ENCODE results near the gene NR6A1. TPM values are rescaled to one million over a fixed set of nuclear protein-coding genes. Genes with fewer than 3 reads are reported as not detected.

Gene NR6A1
- total and polyA plus RNA-seq, 2 of the 8 experiments (the other 6 are each of a cell fraction or from before 2014, with no cell fraction given), result 93.2 to 237 TPM

DNA sequence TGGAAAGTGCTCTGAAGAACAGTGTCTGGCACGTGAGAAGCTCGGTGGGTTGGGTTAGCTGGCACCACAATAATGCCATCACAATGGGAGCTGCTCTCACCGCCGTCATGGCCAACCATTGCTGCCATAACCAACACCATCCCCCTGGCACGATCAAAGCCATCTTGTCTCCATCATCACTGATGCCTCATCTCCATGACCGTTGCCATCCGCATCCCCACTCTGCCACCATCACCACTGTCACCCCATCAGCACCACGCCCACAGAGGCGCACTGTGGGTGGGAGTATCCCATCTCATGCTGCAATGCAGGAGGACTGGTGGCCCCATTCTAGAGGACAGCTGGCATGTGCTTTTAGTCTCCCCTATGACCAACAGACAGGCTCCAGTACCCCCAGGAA, 287.6 kb downstream of the NR6A1 start:
- no peak overlapping the region; a peak in 1 of 4 replicates for H3K4me2 ChIP-seq (ENCODE audit: insufficient read depth in 1 of 2, low read depth in 2 of 2, low read length in 2 of 2)
- FAIRE-seq (no peak), DNase-seq (ENCODE audit: low read depth in 1 of 2, low spot score in 2 of 2) (no peak)
- no peaks in the 10 kb centered on the region for H3K79me1 ChIP-seq (ENCODE audit: low read depth, low read length)
- no peak overlapping the region for H3K9ac ChIP-seq (replicated peaks in 1 of 4; ENCODE audit: extremely low read depth in 1 of 4, low read depth in 3 of 4, low read length in 3 of 4)
- no peak overlapping the region for H3K4ac ChIP-seq (replicated peaks; ENCODE audit: insufficient read length, low read depth, low read length)
- H3K56ac ChIP-seq (replicated peaks; ENCODE audit: insufficient read length, low read depth, low read length), result no peak overlapping the region
- no peak overlapping the region for H3K4me3 ChIP-seq (ENCODE audit: extremely low read depth in 1 of 4, insufficient read depth in 2 of 4, low read depth in 3 of 4, low read length in 4 of 4)
- no peak overlapping the region for H2BK120ac ChIP-seq (replicated peaks; ENCODE audit: low read depth, low read length)
- H3K27me3 ChIP-seq (replicated peaks in 1 of 4; ENCODE audit: control insufficient read depth in 3 of 4, extremely low read depth in 1 of 4, insufficient read depth in 3 of 4, low read length in 3 of 4), result peaks cover 8 to 34% (median 26%) of the 10 kb centered on the region in 4 experiments
- ChIA-PET CTCF (ENCODE audit: partially characterized antibody) (interaction anchor here (2.6 kb wide), 1 partner anchor 22 kb away, joined by 9 read pairs; no protein-coding TSS in a partner anchor), POLR2A (ENCODE audit: partially characterized antibody) (interaction anchor here (2.2 kb wide), 1 partner anchor 22 kb away, joined by 6 read pairs; no protein-coding TSS in a partner anchor)
- H3K4me1 ChIP-seq (replicated peaks in 1 of 4; ENCODE audit: control insufficient read depth in 3 of 4, insufficient read depth in 4 of 4, low read length in 3 of 4), result peaks cover 8 to 38% (median 20%) of the 10 kb centered on the region in 4 experiments
- H2AK5ac ChIP-seq (ENCODE audit: low read depth, low read length), result no peak overlapping the region
- WGBS, 2 experiments (ENCODE audit: extremely low coverage in 1 of 2, insufficient coverage in 1 of 2, insufficient read length in 1 of 2, insufficient replicate concordance in 2 of 2, low coverage in 1 of 2, low lambda C conversion rate in 2 of 2, missing lambda C conversion rate in 1 of 2), result 91% methylated on average over 9 of the region's 9 CpGs; no CpG with 5 or more reads in 1 of the 2 experiments
- no peak overlapping the region for H2BK20ac ChIP-seq (ENCODE audit: low read length)
- no peak overlapping the region for H4K5ac ChIP-seq (ENCODE audit: insufficient read length, low read depth, low read length)
- H3K18ac ChIP-seq (ENCODE audit: extremely low read depth, low read length), result no peak overlapping the region
- H3K27ac ChIP-seq (ENCODE audit: low read depth, low read length), result no peak overlapping the region
- H3K36me3 ChIP-seq (ENCODE audit: control insufficient read depth in 2 of 4, insufficient read depth in 4 of 4, low read length in 3 of 4), result no peaks in the 10 kb centered on the region
- no peaks in the 10 kb centered on the region for H3K79me2 ChIP-seq (ENCODE audit: control insufficient read depth in 1 of 2, insufficient read depth in 2 of 2, low read length in 2 of 2)
- H2BK12ac ChIP-seq (ENCODE audit: low read depth, low read length), result no peak overlapping the region
- no peak overlapping the region; the same call in 1 of the 2 replicates for H2BK15ac ChIP-seq (ENCODE audit: low read length)
- no peak overlapping the region for H2AFZ ChIP-seq (ENCODE audit: low read length)
- no peak overlapping the region for H3K23ac ChIP-seq (ENCODE audit: insufficient read length)
- no peaks in the 10 kb centered on the region for H3K9me3 ChIP-seq (ENCODE audit: insufficient read depth in 2 of 2, low read depth in 1 of 2, low read length in 1 of 2)
- peaks cover 0 to 7% of the 10 kb centered on the region in 2 experiments for H4K20me1 ChIP-seq (replicated peaks in 1 of 2; ENCODE audit: control insufficient read depth in 1 of 2, insufficient read depth in 2 of 2, low read length in 2 of 2)
- no peak overlapping the region for H2BK5ac ChIP-seq (ENCODE audit: low read depth, low read length)
- no peak overlapping the region; the same call in 1 of the 2 replicates for H4K8ac ChIP-seq (ENCODE audit: extremely low read depth, insufficient read depth, low read length)
- H3K23me2 ChIP-seq (ENCODE audit: low read depth, low read length), result peaks cover 4% of the 10 kb centered on the region; the same call in 1 of the 2 replicates
- peak overlapping the region; percentile 47 for H4K91ac ChIP-seq (replicated peaks; ENCODE audit: insufficient read length, low read length)
- H3K14ac ChIP-seq (ENCODE audit: insufficient read length), result no peak overlapping the region
- TF ChIP-seq SP4 (IDR thresholded peaks at IDR 0.05; ENCODE audit: low read length) (no peak), POLR2A (IDR thresholded peaks at IDR 0.05; ENCODE audit: control extremely low read depth in 1 of 2, low read depth in 2 of 2, low read length in 2 of 2) (no peak), TCF12 (IDR thresholded peaks at IDR 0.05; ENCODE audit: low read depth, low read length) (no peak), CHD2 (IDR thresholded peaks at IDR 0.05; ENCODE audit: low read length) (no peak), SAP30 (IDR thresholded peaks at IDR 0.05; ENCODE audit: insufficient read depth, insufficient replicate concordance, low read length) (no peak), BRCA1 (IDR thresholded peaks at IDR 0.05; ENCODE audit: low read depth, low read length) (no peak), SUZ12 (IDR thresholded peaks at IDR 0.05; ENCODE audit: low read length) (no peak), EP300 (IDR thresholded peaks at IDR 0.05; ENCODE audit: borderline replicate concordance in 1 of 2, low read depth in 2 of 2, low read length in 2 of 2) (no peak), CTBP2 (IDR thresholded peaks at IDR 0.05; ENCODE audit: borderline replicate concordance, insufficient read depth, insufficient read length, low read length) (no peak)
- TF ChIP-seq, protein P1, sequence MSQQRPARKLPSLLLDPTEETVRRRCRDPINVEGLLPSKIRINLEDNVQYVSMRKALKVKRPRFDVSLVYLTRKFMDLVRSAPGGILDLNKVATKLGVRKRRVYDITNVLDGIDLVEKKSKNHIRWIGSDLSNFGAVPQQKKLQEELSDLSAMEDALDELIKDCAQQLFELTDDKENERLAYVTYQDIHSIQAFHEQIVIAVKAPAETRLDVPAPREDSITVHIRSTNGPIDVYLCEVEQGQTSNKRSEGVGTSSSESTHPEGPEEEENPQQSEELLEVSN (IDR thresholded peaks at IDR 0.05), result no peak
- TF ChIP-seq, protein P2, sequence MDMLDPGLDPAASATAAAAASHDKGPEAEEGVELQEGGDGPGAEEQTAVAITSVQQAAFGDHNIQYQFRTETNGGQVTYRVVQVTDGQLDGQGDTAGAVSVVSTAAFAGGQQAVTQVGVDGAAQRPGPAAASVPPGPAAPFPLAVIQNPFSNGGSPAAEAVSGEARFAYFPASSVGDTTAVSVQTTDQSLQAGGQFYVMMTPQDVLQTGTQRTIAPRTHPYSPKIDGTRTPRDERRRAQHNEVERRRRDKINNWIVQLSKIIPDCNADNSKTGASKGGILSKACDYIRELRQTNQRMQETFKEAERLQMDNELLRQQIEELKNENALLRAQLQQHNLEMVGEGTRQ (IDR thresholded peaks at IDR 0.05; ENCODE audit: low read length), result no peak

Data from H1 (cell line).